HG02678 (cell line): ENCODE data around the gene CXCR6.

Experiments
- ATAC-seq: cut with Tn5 transposase; IDR thresholded peaks from one replicate; pipeline ENCODE4 v1.9.1; 2021; ENCODE audit warnings: mild to moderate bottlenecking, moderate library complexity; ENCODE audit not compliant: unreplicated experiment

The CXCR6 gene

GRCh38 chr3:45943207-45943846 is at the start of gene CXCR6:
CXCR6 (plus strand) TSS chr3:45943464; CDS start chr3:45946482, 3,018 bp downstream.
- no peak for ATAC-seq

- ATAC-seq = no peak
Observed at GRCh38 chr3:45894015-45894414, 49.2 kb upstream of the CXCR6 start.

- no peak for ATAC-seq
Observed at GRCh38 chr3:45895686-45896468, 47.4 kb upstream of the CXCR6 start.

GRCh38 chr3:45896956-45897355 is 46.3 kb upstream of the CXCR6 start:
- ATAC-seq = no peak

GRCh38 chr3:45904931-45905330 is 38.3 kb upstream of the CXCR6 start:
- ATAC-seq = no peak

GRCh38 chr3:45905755-45906154 is 37.5 kb upstream of the CXCR6 start:
- no peak for ATAC-seq

GRCh38 chr3:45906681-45907407 is 36.4 kb upstream of the CXCR6 start:
- ATAC-seq = no peak

- ATAC-seq = no peak
Observed at GRCh38 chr3:45907769-45908705, 35.2 kb upstream of the CXCR6 start.

GRCh38 chr3:45908761-45909160 is 34.5 kb upstream of the CXCR6 start:
- ATAC-seq = no peak

GRCh38 chr3:45909542-45909941 is 33.7 kb upstream of the CXCR6 start:
- ATAC-seq = no peak

GRCh38 chr3:45910892-45911291 is 32.4 kb upstream of the CXCR6 start:
- ATAC-seq = no peak

GRCh38 chr3:45911511-45912226 is 31.6 kb upstream of the CXCR6 start:
- ATAC-seq = no peak

- ATAC-seq = no peak
Observed at GRCh38 chr3:45912435-45912834, 30.8 kb upstream of the CXCR6 start.

GRCh38 chr3:45914362-45915058 is 28.8 kb upstream of the CXCR6 start:
- no peak for ATAC-seq

- ATAC-seq = no peak
Observed at GRCh38 chr3:45915059-45915439, 28.2 kb upstream of the CXCR6 start.

GRCh38 chr3:45915518-45916231 is 27.6 kb upstream of the CXCR6 start:
- peak; percentile 86 for ATAC-seq

GRCh38 chr3:45917146-45917898 is 25.9 kb upstream of the CXCR6 start:
- ATAC-seq = no peak
